Rectal smooth muscle tissue (tissue), 1 donor: ENCODE data around the gene CHST12.
"Not testable (repeated sequence)": the region's sequence is repeated elsewhere in the genome, so short reads cannot be mapped to it uniquely, and the experiment has no call there.

ENCODE experiments used
- H3K27ac ChIP-seq: one replicate; pipeline ENCODE4 v1.7.0; 2013; ENCODE audit warnings: low read depth, low read length, inconsistent platforms
- H3K27me3 ChIP-seq: one replicate; pipeline ENCODE4 v1.7.0; 2013; ENCODE audit warnings: low read length; ENCODE audit not compliant: control insufficient read depth, insufficient read depth
- H3K36me3 ChIP-seq: one replicate; pipeline ENCODE4 v1.7.0; 2013; ENCODE audit warnings: low read length; ENCODE audit not compliant: control insufficient read depth, insufficient read depth
- H3K4me1 ChIP-seq: one replicate; pipeline ENCODE4 v1.7.0; 2013; ENCODE audit warnings: low read length; ENCODE audit not compliant: control insufficient read depth, insufficient read depth
- H3K4me3 ChIP-seq: one replicate; pipeline ENCODE4 v1.7.0; 2013; ENCODE audit warnings: low read length
- H3K9ac ChIP-seq: one replicate; pipeline ENCODE4 v1.7.0; 2013; ENCODE audit warnings: low read length

Gene CHST12

GRCh38 chr7:2450198-2451107 lies 47.0 kb downstream of the CHST12 start:
- Histone ChIP-seq H3K27me3 (no peaks in the 10 kb centered on the region), H3K36me3 (no peaks in the 10 kb centered on the region), H3K27ac (no peak overlapping the region), H3K9ac (no peak overlapping the region), H3K4me3 (no peak overlapping the region), H3K4me1 (peaks cover 3% of the 10 kb centered on the region)

GRCh38 chr7:2451171-2452073 lies 48.0 kb downstream of the CHST12 start:
- H3K4me1 ChIP-seq: peaks cover 3% of the 10 kb centered on the region
- no peak overlapping the region for H3K27ac ChIP-seq
- peak overlapping the region; percentile 66 for H3K4me3 ChIP-seq
- no peaks in the 10 kb centered on the region for H3K36me3 ChIP-seq
- H3K9ac ChIP-seq: peak overlapping the region; percentile 3
- H3K27me3 ChIP-seq: no peaks in the 10 kb centered on the region

DNA sequence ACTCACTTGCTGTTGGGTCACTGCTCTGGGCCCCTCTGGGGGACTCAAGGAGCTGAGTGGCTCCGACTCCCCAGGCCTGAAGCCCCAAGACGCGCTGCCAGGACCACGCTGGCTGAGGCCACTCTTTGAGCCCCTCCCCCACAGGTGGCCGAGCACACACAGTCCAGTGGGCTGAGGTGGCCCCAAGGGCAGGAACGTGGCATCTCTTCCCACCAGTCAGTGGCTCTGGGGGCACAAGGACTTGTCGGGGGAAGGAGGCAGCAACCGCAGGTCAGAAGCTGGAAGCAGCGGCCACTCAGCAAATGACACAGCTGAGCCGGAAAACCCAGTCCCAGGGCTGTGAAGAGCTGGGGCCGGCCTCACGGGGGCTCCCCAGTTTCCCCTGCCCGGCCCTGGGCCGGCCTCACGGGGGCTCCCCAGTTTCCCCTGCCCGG lies 48.7 kb downstream of the CHST12 start:
- Histone ChIP-seq H3K4me1 (peaks cover 3% of the 10 kb centered on the region), H3K27ac (no peak overlapping the region), H3K9ac (peak overlapping the region; percentile 3), H3K36me3 (no peaks in the 10 kb centered on the region), H3K4me3 (peak overlapping the region; percentile 66), H3K27me3 (no peaks in the 10 kb centered on the region)

GRCh38 chr7:2452643-2453270 lies 49.3 kb downstream of the CHST12 start:
- Histone ChIP-seq H3K27ac (no peak overlapping the region), H3K36me3 (no peaks in the 10 kb centered on the region), H3K9ac (no peak overlapping the region), H3K4me3 (no peak overlapping the region), H3K4me1 (peaks cover 3% of the 10 kb centered on the region), H3K27me3 (no peaks in the 10 kb centered on the region)

- H3K4me1 ChIP-seq, H3K27ac ChIP-seq, H3K4me3 ChIP-seq: not testable (repeated sequence)
Observed at GRCh38 chr7:2453849-2454248, 50.4 kb downstream of the CHST12 start.

GRCh38 chr7:2459674-2460073 lies 56.3 kb downstream of the CHST12 start:
- Histone ChIP-seq H3K36me3 (no peaks in the 10 kb centered on the region), H3K9ac (no peak overlapping the region), H3K27ac (no peak overlapping the region), H3K4me1 (no peaks in the 10 kb centered on the region), H3K27me3 (no peaks in the 10 kb centered on the region), H3K4me3 (no peak overlapping the region)

More at GRCh38 chr7:2453849-2454248, 50.4 kb downstream of the CHST12 start:
- not testable (repeated sequence) for H3K36me3 ChIP-seq, H3K9ac ChIP-seq, H3K27me3 ChIP-seq

DNA sequence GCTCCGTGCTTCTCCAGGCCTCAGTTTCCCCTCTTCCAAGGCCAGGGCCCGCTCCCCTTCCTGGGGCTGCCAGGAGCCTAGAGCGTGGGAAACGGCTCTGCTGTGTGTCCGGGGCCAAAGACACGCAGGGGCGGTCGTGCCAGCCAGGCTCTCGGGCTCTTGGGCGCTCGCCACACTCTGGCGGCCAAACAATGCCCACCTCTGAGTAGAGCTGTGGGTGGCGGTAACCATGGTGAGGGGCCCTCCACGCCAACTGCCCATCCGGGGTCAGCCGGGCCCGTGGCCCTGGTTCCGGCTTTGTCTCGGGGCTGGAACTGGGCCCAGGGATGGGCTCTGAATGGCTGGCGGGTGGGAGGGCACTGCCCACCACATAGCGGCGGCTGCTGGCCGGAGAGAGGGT lies 56.8 kb downstream of the CHST12 start:
- no peaks in the 10 kb centered on the region for H3K4me1 ChIP-seq
- no peak overlapping the region for H3K4me3 ChIP-seq
- H3K27ac ChIP-seq: no peak overlapping the region
- no peaks in the 10 kb centered on the region for H3K27me3 ChIP-seq
- H3K36me3 ChIP-seq: no peaks in the 10 kb centered on the region
- H3K9ac ChIP-seq: no peak overlapping the region

DNA sequence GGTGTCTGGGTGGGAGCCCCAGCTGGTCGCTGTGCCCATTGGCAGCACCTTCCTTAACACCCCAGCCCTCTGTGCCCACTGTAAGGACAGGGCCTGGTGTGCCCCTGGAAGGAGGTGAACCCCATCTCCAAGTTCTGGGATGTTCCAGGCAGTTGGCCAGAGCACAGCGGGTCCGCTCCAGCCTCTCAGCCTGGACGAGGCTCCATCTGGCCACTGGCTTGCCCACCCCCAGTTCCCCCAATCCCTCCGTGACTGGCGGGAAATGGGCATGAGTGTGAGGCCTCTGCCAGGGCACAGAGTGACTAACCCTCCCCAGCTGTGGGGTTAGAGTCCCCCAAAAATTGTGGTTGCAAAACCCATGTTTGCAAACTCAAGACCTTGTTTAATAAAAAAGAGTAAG lies 57.2 kb downstream of the CHST12 start:
- H3K27ac ChIP-seq: no peak overlapping the region
- H3K9ac ChIP-seq: no peak overlapping the region
- no peak overlapping the region for H3K4me3 ChIP-seq

GRCh38 chr7:2461268-2462026 lies 58.0 kb downstream of the CHST12 start:
- Histone ChIP-seq H3K4me3 (no peak overlapping the region), H3K9ac (no peak overlapping the region), H3K4me1 (no peaks in the 10 kb centered on the region), H3K27ac (no peak overlapping the region), H3K27me3 (no peaks in the 10 kb centered on the region), H3K36me3 (no peaks in the 10 kb centered on the region)

More for the DNA sequence above, 57.2 kb downstream of the CHST12 start:
- Histone ChIP-seq H3K4me1 (no peaks in the 10 kb centered on the region), H3K36me3 (no peaks in the 10 kb centered on the region), H3K27me3 (no peaks in the 10 kb centered on the region)

DNA sequence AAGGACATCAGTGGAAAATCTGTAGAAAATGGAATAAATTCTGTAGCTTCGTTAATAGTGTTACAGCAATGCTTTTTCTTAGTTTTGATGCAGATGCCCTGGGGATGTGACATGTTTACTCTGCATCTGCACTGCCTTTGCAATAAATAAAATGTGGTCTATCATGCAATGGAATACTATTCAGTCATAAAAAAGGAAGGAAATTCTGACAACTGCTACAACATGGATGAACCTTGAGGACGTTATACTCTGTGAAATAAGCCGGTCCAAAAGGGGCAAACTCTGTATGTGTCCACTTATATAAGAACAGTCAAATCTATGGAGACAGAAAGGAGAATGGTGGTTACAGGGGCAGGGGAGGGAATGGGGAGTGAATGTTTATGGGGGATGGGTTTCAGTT lies 59.3 kb downstream of the CHST12 start:
- H3K27ac ChIP-seq: no peak overlapping the region
- no peaks in the 10 kb centered on the region for H3K4me1 ChIP-seq
- no peak overlapping the region for H3K4me3 ChIP-seq
- H3K27me3 ChIP-seq: no peaks in the 10 kb centered on the region
- H3K36me3 ChIP-seq: no peaks in the 10 kb centered on the region
- no peak overlapping the region for H3K9ac ChIP-seq

- no peaks in the 10 kb centered on the region for H3K36me3 ChIP-seq
- no peaks in the 10 kb centered on the region for H3K4me1 ChIP-seq
- no peak overlapping the region for H3K9ac ChIP-seq
- H3K4me3 ChIP-seq: no peak overlapping the region
- peaks cover 4% of the 10 kb centered on the region for H3K27me3 ChIP-seq
- no peak overlapping the region for H3K27ac ChIP-seq
Observed at GRCh38 chr7:2465928-2466327, 62.5 kb downstream of the CHST12 start.
